Measurements from ENCODE around the gene CRIP3. TPM values are rescaled to one million over a fixed set of nuclear protein-coding genes. Genes with fewer than 3 reads are reported as not detected.
A peak's percentile ranks its signal among the peaks of the same experiment; 100 is the strongest.
"Not testable (repeated sequence)": the region's sequence is repeated elsewhere in the genome, so short reads cannot be mapped to it uniquely, and the experiment has no call there.

Gene CRIP3, protein sequence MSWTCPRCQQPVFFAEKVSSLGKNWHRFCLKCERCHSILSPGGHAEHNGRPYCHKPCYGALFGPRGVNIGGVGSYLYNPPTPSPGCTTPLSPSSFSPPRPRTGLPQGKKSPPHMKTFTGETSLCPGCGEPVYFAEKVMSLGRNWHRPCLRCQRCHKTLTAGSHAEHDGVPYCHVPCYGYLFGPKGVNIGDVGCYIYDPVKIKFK
- total RNA-seq: 0.62 TPM

DNA sequence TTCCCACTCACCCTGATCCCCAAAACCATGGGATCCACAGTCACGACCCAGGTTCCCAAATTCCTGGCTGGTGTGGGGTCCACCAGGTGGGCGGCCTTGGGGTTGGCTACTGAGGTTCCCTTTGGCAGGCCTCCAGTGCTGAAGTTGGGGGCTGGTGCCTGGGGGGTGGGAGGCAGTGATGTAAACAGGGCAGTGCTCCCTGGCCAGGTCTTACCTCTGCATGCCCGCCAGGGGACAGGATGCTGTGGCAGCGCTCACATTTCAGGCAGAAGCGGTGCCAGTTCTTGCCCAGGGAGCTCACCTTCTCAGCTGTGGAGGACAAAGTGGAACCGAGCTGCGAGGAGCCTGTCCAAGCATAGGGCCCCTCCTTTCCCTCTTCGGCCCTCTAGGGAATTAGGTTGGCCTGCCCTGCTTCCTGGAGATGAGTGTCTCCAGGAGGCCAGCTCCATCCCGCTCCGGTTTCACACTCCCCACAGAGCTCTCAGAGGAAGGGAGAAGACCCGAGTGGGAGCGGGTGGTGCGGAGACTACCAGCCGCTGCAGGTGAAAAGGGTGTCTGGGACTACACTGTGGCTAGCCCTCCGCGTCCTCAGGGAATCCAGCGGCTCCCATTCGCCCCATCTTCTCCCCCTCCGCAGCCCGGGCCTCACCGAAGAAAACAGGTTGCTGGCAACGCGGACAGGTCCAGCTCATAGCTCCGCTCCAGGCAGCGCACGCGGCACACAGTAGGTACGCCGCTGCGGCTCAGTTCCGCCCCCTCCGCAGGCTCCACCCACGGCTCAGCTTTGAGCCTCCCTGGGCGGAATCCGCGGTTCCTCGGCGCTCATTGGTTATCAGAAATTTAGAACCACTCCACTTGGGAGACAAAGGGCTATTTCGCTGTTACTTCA is at the start of gene CRIP3:
Gene CRIP3 (minus strand): TSS at position 726 of the 889 bp plus-strand sequence. CDS start 34 bp downstream, at position 692.
- DNase-seq: peak; percentile 52

- DNase-seq: no peak
Measured at GRCh38 chr6:43355862-43356590, 47.4 kb upstream of the CRIP3 start.

- DNase-seq: not testable (repeated sequence)
Measured at GRCh38 chr6:43351951-43352350, 43.3 kb upstream of the CRIP3 start.

DNA sequence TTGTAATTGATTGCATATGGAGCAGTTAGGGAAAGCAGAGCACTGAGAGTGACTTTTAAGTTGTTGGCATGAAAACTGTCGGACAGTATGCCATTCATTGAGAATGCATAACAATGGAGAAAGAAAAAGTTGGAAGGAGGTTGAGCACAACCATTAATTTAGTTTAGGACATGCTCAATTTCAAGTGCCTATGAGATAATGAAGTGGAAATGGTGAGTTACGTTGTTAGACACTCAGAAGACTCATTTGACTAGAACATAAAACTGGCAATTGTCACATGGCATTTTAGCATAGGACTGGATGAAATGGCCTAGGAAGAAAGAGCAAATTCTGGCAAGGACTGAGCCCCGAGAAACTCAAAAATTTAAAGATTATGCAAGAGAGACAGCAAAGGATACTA is 38.8 kb upstream of the CRIP3 start:
- no peak for DNase-seq

GRCh38 chr6:43347021-43347420 is 38.4 kb upstream of the CRIP3 start:
- no peak for DNase-seq

GRCh38 chr6:43346243-43346642 is 37.6 kb upstream of the CRIP3 start:
- not testable (repeated sequence) for DNase-seq

- DNase-seq: no peak
Measured at GRCh38 chr6:43339168-43339567, 30.5 kb upstream of the CRIP3 start.

- no peak for DNase-seq
Measured at GRCh38 chr6:43338243-43338642, 29.6 kb upstream of the CRIP3 start.

- DNase-seq: no peak
Measured at GRCh38 chr6:43336382-43336781, 27.8 kb upstream of the CRIP3 start.

DNA sequence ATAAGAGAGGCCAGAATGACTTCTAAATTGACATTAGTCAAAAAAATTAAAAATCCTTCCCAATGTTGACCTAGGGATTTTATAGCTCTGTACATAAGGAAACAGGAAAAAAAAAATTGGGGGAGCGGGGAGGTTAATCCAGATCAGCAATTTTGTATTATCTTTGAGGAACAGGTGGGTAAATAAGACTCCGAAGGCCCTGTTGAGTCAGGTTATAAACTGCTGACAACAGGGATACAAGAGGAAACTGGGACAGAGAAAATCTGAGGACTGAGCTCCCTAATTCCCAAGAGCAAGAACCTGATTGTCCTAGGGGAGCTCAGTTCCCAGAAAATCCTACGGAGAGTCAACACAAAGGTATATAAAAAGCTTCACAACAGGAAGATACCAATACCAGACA is 26.8 kb upstream of the CRIP3 start:
- DNase-seq: no peak

DNA sequence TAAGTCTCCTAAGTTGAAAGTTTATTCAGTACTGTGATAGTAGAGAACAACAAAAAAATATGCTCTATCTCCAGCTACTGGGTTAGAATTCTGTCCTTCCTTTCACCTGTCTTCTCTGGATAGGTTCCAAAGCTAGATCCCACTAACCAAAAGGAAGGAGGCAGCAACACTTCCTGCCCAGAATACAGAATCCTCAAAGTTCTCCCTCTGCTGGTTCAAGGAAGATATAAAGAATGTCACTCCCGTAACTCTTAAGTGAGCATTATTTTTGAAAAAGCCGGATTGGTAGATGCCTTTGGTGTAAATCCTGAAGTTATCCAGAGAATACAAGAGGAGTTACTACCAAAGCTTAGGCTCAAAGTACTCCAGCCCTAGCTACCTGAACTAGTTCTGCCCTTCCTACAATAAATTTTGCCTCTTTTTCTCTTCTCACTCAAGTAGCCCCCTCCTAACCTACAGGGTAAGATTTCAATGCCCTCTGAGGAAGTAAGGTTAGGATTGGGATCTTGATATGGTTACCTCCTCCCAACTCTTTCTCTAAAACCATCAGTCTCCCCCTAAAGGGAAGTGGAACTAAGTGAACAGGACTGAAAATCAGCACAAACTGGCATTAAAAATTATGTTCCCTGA is 26.0 kb upstream of the CRIP3 start:
- peak; percentile 85 for DNase-seq

DNA sequence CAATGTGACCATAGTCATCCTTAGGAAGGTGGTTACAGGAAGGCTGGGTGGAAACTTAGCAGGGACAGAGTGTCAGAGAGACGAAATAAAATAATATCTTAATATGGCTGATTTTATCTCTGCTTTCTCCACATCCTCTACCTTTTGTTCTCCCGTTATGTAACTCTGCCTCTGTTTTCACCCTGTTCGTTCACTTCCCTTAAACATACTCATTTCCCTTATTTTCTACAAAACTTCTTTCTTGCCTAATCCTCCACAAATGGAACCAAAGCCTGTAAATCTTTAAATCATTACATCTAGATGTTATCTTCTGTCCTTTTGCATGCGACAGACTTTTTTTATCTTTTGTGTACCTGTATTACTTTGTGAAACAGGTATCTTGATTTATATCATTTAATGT is 23.3 kb upstream of the CRIP3 start:
- DNase-seq: no peak

- no peak for DNase-seq
Measured at GRCh38 chr6:43331470-43331869, 22.8 kb upstream of the CRIP3 start.

- DNase-seq: no peak
Measured at GRCh38 chr6:43328528-43328927, 19.9 kb upstream of the CRIP3 start.

GRCh38 chr6:43325876-43326275 is 17.2 kb upstream of the CRIP3 start:
- DNase-seq: no peak

DNA sequence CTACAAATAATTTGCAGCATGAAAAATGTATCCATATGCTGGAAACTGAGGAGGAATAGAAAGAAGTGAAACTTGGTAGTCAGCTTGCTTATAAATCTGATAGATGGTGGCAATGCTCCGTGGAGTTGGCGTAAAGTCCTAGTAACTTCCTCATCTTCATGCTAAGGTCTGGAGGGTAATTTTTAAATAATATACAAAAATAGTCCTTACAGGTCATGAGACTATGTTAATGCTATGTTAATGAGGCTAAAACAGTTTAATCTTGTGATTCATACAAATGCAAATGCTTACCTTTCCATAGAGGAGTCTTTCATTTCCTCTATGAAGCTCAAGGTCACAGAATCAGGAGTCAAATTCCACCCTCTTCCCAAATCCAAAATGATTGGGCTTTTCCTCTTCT is 9.4 kb upstream of the CRIP3 start:
- no peak for DNase-seq

- DNase-seq: no peak
Measured at GRCh38 chr6:43313813-43314212, 5.2 kb upstream of the CRIP3 start.

DNA sequence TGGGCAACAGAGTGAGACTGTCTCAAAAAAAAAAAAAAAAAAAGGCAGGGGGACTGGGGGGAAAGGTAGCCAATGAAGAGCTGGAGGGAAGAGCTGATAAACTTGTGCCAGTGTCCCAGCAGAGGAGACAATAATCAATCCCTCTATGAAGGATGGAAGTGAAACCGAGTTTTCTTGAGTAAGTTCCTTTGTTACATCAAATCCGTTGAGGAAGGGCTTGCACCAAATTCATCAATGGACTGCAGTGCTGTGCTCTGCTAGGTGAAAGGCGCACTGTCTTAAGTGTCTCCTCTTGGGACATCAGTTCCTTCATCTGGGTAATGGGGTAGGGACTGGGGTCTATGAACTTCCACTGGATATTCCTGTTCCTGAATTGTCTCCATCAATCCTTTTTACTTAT is 3.0 kb upstream of the CRIP3 start:
- DNase-seq: no peak

DNA sequence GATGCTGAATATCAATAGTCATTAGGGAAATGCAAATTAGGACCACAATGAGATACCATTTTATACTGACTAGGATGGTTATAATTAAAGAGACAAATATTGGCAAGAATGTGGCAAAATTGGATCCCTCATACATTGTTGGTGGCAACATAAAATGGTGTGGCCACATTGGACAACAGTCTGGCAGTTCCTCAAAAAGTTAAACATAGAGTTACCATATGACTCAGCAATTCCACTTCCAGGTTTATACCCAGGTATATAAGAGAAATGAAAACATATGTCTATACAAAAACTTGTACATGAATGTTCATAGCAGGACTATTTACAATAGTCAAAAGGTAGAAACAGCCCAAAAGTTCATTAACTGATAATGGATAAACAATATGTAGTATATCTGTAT is 2.0 kb upstream of the CRIP3 start:
- DNase-seq: no peak

GRCh38 chr6:43310134-43310533 is 1.5 kb upstream of the CRIP3 start:
- no peak for DNase-seq

- DNase-seq: no peak
Measured at GRCh38 chr6:43308990-43309477, 408 bp upstream of the CRIP3 start.

GRCh38 chr6:43307451-43308100 is 1.1 kb downstream of the CRIP3 start:
- no peak for DNase-seq
